ENCODE measurements around the gene DIP2B. TPM values are rescaled to one million over a fixed set of nuclear protein-coding genes. Genes with fewer than 3 reads are reported as not detected.

The DIP2B gene
- total and polyA plus RNA-seq, 2 of the 13 experiments (the other 11 are each of a cell fraction or from before 2014, with no cell fraction given), result 32.1 to 35.8 TPM

- TF ChIP-seq GLI4 (CRISPR knock-in tag; IDR thresholded peaks at IDR 0.05; ENCODE audit: borderline replicate concordance) (no peak), MYPOP (CRISPR knock-in tag; IDR thresholded peaks at IDR 0.05) (no peak), ZNF749 (CRISPR knock-in tag; IDR thresholded peaks at IDR 0.05; ENCODE audit: borderline replicate concordance) (no peak), CBX5 (CRISPR knock-in tag; IDR thresholded peaks at IDR 0.05; ENCODE audit: borderline replicate concordance) (no peak), SRSF4 (IDR thresholded peaks at IDR 0.05; ENCODE audit: low read depth, low read length, poor library complexity, severe bottlenecking) (no peak), ZBTB25 (CRISPR knock-in tag; IDR thresholded peaks at IDR 0.05) (no peak), REPIN1 (CRISPR knock-in tag; IDR thresholded peaks at IDR 0.05; ENCODE audit: borderline replicate concordance, low read depth) (no peak), NFE2L1 (CRISPR knock-in tag; IDR thresholded peaks at IDR 0.05; ENCODE audit: borderline replicate concordance) (no peak), ZFP36L2 (CRISPR knock-in tag; IDR thresholded peaks at IDR 0.05) (no peak), KLF9 (CRISPR knock-in tag; IDR thresholded peaks at IDR 0.05; ENCODE audit: low read depth) (no peak), ZFAT (CRISPR knock-in tag; conservative IDR thresholded peaks at IDR 0.05) (no peak), ZNF446 (CRISPR knock-in tag; IDR thresholded peaks at IDR 0.05) (no peak), ZFP1 (CRISPR knock-in tag; IDR thresholded peaks at IDR 0.05) (no peak), MED13 (CRISPR knock-in tag; IDR thresholded peaks at IDR 0.05) (no peak), ZZZ3 (CRISPR knock-in tag; IDR thresholded peaks at IDR 0.05; ENCODE audit: borderline replicate concordance) (no peak)
- peaks cover 89% of the 10 kb centered on the region for H3K4me1 ChIP-seq (ENCODE audit: insufficient read depth, low read length)
- peaks cover 96% of the 10 kb centered on the region for H3K79me2 ChIP-seq (ENCODE audit: insufficient read depth, low read length)
- no peaks in the 10 kb centered on the region for H3K27me3 ChIP-seq (ENCODE audit: control insufficient read depth in 1 of 2, insufficient read depth in 2 of 2, low read length in 2 of 2)
- CTCF ChIA-PET (ENCODE audit: low intra/inter-chr PET ratio, low total read pairs), result interaction anchor here (0.6 kb wide), 1 partner anchor 42 kb away, joined by 3 read pairs; no protein-coding TSS in a partner anchor
- in situ Hi-C loops (cut with HindIII; ENCODE audit: extremely low pct_ligation_motif_present, low pct_unique_long_range_greater_than_20kb) (no loop called here), intact Hi-C loops (cut with micrococcal nuclease; ENCODE audit: unreplicated experiment) (loop anchor here (10.0 kb wide), 1 partner anchor 46 kb away; no protein-coding TSS in a partner anchor)
- H3K4me2 ChIP-seq (ENCODE audit: low read depth, low read length), result peak overlapping the region; percentile 56
- no peak overlapping the region for H2AFZ ChIP-seq (ENCODE audit: low read length)
- WGBS (ENCODE audit: low lambda C conversion rate), result 52% methylated on average over 4 of the region's 4 CpGs
- H3K27ac ChIP-seq (ENCODE audit: extremely low read length, insufficient read depth, low read length), result peak overlapping the region; percentile 57
- peaks cover 10% of the 10 kb centered on the region for H4K20me1 ChIP-seq (ENCODE audit: insufficient read depth, low read length)
- ATAC-seq (peak; percentile 15; the same call in 2 of the 3 replicates), FAIRE-seq (no peak), DNase-seq (ENCODE audit: low spot score) (no peak)
- H3K9me3 ChIP-seq (ENCODE audit: low read length), result no peaks in the 10 kb centered on the region
- BruUV-seq (replicated peaks), result no TSS peak
- no peaks in the 10 kb centered on the region; a peak in 2 of 5 replicates for H3K36me3 ChIP-seq (replicated peaks in 1 of 2; ENCODE audit: control insufficient read depth in 1 of 2, insufficient read depth in 2 of 2, low read length in 2 of 2)
- H3K4me3 ChIP-seq (replicated peaks in 1 of 3; ENCODE audit: insufficient read depth in 1 of 3, low read depth in 2 of 3, low read length in 3 of 3), result no peak overlapping the region; a peak in 1 of 6 replicates
- POLR2A ChIA-PET, result interaction anchor here (1.1 to 1.7 kb wide), 3 partner anchors 18 to 59 kb away, joined by 4 to 7 read pairs (median 5); no protein-coding TSS in a partner anchor
- no peak overlapping the region for H3K9ac ChIP-seq (ENCODE audit: insufficient read depth, low read depth, low read length)
These were observed 63.7 kb downstream of the DIP2B start for GRCh38 chr12:50568338-50569091.
